Activated T-helper 2 cell treated with anti-CD3 and anti-CD28 coated beads, Interferon-gamma antibody, Interleukin-2, Interleukin-4, amounts not matched to agents 10 μg/mL and 5 μg/mL and 100 μg/mL, durations not matched to agents 14 hours and 24 hours and 36 hours (primary cell): ENCODE results near the gene MGMT. TPM values are rescaled to one million over a fixed set of nuclear protein-coding genes. Genes with fewer than 3 reads are reported as not detected.

Source experiments
- DNase-seq: peaks from one replicate; pipeline ENCODE4 v3.0.0; 2021; ENCODE audit warnings: low spot score
- H3K27ac Mint-ChIP-seq: one replicate; pipeline ENCODE4 v1.8.0; 2021; ENCODE audit warnings: mixed read lengths
- H3K27me3 Mint-ChIP-seq: one replicate; pipeline ENCODE4 v1.8.0; 2021; ENCODE audit warnings: low read depth, mixed read lengths
- H3K36me3 Mint-ChIP-seq: one replicate; pipeline ENCODE4 v1.8.0; 2021; ENCODE audit warnings: low read depth, mixed read lengths
- H3K4me1 Mint-ChIP-seq: one replicate; pipeline ENCODE4 v1.8.0; 2021; ENCODE audit warnings: low read depth, mixed read lengths
- H3K4me3 Mint-ChIP-seq: one replicate; pipeline ENCODE4 v1.8.0; 2021; ENCODE audit warnings: low read depth, mild to moderate bottlenecking, moderate library complexity, mixed read lengths
- H3K9me3 Mint-ChIP-seq: one replicate; pipeline ENCODE4 v1.8.0; 2021; ENCODE audit warnings: mixed read lengths
- intact Hi-C: fragments of 100-400 bp; cut with micrococcal nuclease; formaldehyde crosslinking; loops from one replicate; pipeline ENCODE4 v1.15.1; 2023
- total RNA-seq: library from RNA; stranded (reverse); gene quantifications from 2 replicates; pipeline ENCODE4 v1.2.3, GENCODE V29; 2022

MGMT gene
- total RNA-seq, 1 donor from 2014 or later = 15.8 TPM

DNA sequence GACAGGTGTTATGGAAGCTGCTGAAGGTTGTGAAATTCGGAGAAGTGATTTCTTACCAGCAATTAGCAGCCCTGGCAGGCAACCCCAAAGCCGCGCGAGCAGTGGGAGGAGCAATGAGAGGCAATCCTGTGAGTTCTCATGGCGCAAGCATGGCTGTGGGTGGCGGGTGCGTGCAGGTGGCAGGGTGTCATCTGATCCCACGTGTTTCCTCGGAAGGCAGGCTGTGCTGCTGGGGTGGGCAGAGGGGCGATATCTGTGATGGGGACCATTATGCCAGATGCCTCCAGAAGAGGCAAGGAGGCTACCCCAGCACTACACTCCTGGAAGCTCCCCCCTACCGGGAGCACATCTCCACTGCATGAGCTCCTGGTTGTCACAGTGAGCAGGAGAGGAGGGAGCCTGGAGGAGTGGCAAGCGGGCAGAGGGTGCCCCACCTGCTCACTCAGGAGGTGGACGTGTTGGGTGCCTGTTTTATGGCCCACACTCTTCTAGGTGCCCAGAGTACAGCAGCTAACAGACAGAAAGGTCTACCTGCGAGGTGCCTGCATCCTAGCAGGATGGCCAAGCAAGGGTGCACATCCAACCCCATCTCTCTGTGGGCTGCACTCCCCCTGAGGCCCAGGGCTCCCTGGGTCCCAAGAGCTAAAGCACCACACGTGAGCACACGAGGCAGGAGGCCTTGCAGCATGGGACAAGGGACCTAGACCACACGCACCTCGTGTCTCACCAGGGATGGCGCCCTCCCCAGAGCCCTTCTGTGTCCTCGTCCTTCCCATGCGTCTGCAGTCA, 292.4 kb downstream of the MGMT start:
- Mint-ChIP-seq H3K27ac (no peak overlapping the region), H3K9me3 (peaks cover 2% of the 10 kb centered on the region)
- intact Hi-C loops = no loop called here

DNA sequence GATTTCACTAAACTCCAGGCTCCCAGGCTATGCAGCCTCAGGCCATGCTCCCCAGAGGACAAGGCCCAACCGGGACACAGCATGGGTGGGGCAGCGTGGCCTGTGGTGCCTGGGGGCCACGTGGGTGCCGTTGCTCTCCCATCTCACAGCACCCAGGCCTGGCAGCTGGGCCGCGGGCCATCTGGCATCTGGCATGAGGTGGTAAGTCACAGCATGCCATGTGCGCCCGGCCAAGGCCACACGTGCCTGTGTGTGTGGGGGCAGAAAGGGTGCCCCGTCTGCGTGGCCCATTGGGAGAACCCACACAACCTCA, 292.9 kb downstream of the MGMT start:
- H3K9me3 Mint-ChIP-seq = no peaks in the 10 kb centered on the region
- intact Hi-C loops = no loop called here
- no peak overlapping the region for H3K4me3 Mint-ChIP-seq
- no peaks in the 10 kb centered on the region for H3K36me3 Mint-ChIP-seq
- no peak overlapping the region for H3K27ac Mint-ChIP-seq
- H3K4me1 Mint-ChIP-seq = peaks cover 6% of the 10 kb centered on the region
- no peak for DNase-seq
- H3K27me3 Mint-ChIP-seq = no peaks in the 10 kb centered on the region

More for the DNA sequence above, 292.4 kb downstream of the MGMT start:
- no peaks in the 10 kb centered on the region for H3K36me3 Mint-ChIP-seq
- DNase-seq = no peak
- no peaks in the 10 kb centered on the region for H3K27me3 Mint-ChIP-seq
- no peak overlapping the region for H3K4me3 Mint-ChIP-seq
- H3K4me1 Mint-ChIP-seq = peaks cover 6% of the 10 kb centered on the region

DNA sequence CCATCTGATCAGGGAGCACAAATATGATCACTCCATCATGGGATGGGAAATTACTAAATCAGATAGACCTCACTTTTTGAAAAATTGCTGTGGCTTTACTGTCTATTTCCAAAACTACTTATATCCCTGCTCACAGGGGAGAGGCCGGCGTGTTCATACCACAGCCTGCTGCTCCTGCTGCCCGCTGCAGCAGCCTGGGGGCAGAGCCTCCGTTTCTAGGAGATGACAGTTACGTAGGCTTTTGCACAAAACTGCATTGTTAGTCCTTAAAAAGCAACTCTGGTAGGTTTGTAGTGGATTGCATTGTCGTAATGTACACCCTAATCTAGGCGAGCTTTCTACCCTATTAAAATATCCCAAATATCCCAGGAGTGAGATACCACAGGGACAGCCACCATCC, 293.4 kb downstream of the MGMT start:
- Mint-ChIP-seq H3K9me3 (no peaks in the 10 kb centered on the region), H3K4me1 (peaks cover 6% of the 10 kb centered on the region), H3K27me3 (no peaks in the 10 kb centered on the region), H3K4me3 (no peak overlapping the region), H3K36me3 (no peaks in the 10 kb centered on the region), H3K27ac (no peak overlapping the region)
- DNase-seq = no peak
- intact Hi-C loops = no loop called here

DNA sequence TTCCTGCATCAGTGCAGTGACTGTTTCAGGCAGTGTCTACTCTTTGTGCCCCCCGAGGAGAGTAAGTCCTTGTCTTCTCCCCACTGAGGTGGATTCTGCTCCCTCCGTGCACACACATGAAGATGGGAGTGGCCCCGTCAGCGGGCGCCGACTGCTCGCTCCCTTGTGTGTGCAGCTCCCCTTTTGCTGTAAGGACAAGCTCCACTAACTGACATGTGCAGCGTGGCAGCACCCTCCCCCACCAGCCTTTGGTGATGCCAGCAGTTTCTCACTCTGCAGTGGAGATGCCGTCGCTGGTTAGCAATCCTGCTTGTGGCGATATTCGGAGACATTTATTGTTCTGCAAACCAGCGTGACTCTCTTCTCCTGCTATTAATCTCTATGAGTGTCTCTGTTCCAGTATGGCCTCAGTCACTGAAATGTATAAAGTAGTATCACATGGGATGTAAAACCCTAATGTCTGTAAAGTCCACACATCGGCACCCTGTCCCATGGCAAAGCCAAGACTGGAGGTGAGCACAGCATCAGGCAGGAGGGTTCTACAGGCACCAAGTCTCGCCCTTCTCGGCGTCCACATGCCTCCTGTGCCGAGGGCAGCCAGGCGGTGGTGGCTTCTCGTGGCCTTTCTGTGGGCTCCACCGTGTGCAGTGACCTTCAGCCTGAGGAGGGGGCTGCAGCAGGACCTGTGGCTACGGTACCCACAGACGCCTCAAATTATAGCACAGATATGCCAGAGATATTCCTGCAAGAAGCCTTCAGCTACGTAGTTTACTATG, 294.3 kb downstream of the MGMT start:
- no peaks in the 10 kb centered on the region for H3K27me3 Mint-ChIP-seq
- H3K4me3 Mint-ChIP-seq = no peak overlapping the region
- no peaks in the 10 kb centered on the region for H3K9me3 Mint-ChIP-seq
- H3K36me3 Mint-ChIP-seq = no peaks in the 10 kb centered on the region
- DNase-seq = no peak
- intact Hi-C loops = no loop called here
- peaks cover 6% of the 10 kb centered on the region for H3K4me1 Mint-ChIP-seq
- no peak overlapping the region for H3K27ac Mint-ChIP-seq

DNA sequence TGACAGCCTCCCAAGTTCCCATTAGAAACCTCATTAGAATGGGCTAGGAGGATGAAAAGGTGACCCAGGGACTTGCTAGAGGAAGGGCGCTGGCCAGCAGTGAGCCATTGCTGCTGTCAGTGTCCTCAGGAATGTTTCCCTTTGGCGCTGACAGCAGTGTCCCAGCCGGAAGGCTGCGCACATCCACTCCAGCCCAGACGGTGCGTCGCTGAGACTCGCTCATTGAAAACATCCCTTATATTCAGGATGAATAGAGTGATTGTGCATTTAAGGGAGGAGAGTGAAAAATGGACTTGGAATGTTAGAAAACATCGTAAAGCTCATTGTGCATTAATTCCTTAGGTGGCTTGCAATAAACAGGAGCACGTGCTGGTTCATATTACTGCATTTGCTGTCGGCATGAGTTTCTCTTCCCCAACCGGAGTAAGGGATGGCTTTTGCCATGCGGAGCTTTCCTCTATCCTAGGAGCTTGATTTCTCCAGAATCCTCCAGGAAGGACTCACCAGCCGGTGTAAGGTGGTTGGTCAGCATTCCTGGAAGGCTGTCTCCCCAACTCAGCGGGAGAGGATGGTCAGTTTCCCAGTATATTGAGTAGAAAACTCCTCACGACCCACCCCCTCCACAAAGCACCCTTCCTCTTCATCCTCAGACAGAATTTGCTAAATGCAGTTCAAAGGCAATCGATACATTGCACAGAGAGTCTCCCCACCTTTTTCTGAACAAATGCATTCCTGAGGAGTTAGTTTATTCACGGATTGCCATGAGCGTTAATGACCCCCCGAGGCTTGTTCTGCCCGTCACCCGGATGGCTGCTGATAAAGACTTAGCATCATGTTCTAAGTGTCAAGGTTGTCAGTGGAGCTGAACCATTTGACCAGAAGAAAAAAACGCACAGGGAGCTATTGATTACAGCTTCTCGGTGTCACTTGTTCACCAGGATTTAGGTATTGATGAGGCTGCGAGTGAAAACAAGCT, 295.2 kb downstream of the MGMT start:
- intact Hi-C loops = no loop called here
- no peak for DNase-seq
- Mint-ChIP-seq H3K4me3 (no peak overlapping the region), H3K27ac (no peak overlapping the region), H3K9me3 (no peaks in the 10 kb centered on the region), H3K4me1 (peaks cover 2% of the 10 kb centered on the region), H3K27me3 (no peaks in the 10 kb centered on the region), H3K36me3 (no peaks in the 10 kb centered on the region)

DNA sequence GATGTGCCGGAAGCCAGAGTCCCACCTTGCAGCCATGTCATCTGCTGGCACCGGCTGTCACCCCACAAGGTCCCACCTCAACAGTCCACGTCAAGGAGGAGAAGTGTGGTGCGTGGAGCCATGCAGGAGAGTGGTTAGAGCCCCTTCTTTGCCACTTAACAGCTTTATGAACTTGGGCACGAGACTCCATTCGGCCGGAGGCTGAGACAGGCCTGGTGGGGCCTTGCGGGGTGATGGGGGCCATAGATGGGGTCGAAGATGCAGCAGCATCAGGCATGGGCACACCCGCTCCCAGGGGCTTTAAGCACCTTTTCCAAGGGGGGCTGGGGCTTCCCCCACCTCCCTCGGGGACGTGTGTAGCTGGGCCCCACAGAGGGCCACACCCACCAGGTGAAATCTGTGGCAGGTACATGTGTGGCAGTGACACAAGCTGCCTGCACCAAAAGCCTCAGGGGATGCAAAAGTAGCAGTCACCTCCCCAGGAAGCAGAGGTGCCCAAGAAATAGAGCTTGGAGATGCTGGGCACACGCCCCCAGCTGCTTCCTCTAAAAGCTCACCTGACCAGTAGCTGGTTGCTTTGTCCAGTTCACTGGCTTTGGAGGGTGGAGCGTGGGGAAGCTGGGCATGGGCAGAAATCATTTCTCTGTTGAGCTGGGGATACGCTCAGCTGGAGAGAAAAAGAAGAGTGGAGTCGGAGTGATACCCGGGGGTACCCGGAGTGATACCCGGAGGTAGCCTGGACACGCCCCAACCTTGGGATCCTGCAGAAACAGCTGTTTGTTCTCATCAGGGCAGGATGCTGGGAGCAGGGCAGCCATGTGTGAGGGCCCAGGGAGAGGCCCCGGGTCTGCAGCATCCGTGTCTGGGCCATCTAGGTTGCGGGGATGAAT, 297.2 kb downstream of the MGMT start:
- Mint-ChIP-seq H3K4me1 (no peaks in the 10 kb centered on the region), H3K36me3 (no peaks in the 10 kb centered on the region), H3K27me3 (no peaks in the 10 kb centered on the region), H3K9me3 (no peaks in the 10 kb centered on the region), H3K27ac (no peak overlapping the region), H3K4me3 (no peak overlapping the region)
- DNase-seq = no peak
- intact Hi-C loops = no loop called here

DNA sequence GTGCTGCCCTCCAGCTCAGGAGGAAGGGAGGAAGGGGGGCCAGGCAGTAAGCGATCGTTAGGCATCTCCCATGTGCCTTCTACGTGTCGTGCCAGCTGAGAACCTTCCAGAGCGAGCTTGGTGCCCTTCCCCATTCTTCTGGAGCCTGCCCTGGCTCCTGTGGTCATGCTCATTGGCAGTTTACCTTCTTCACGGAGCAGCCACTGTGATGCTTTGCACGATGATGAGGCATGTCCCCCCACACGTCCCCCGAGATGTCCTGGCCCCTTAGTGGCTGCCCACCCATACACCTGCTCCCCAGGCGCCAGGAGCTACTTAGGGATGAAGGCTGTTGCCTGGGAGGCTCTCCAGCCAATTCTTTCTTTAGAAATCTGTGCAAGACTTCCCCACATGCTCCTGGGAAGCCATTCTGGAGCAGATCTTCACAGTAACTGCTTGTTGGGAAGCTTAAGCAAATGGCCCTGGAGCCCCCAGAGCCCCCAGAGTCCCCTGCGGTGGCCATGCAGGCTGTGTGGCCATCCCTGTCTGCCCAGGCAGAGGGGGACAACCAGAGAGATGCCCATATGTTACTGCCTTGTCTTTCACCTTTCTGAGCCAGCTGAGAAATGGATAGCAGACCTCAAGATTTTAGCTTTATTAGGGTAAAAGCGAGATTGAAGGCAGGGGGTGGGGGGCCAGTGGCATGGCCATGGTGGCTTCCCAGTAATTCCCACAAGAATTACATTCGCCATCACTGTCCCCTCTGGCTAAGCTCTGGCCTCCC, 298.0 kb downstream of the MGMT start:
- Mint-ChIP-seq H3K36me3 (no peaks in the 10 kb centered on the region), H3K9me3 (no peaks in the 10 kb centered on the region), H3K27ac (no peak overlapping the region), H3K4me3 (no peak overlapping the region), H3K4me1 (no peaks in the 10 kb centered on the region), H3K27me3 (no peaks in the 10 kb centered on the region)
- DNase-seq = no peak
- intact Hi-C loops = no loop called here

DNA sequence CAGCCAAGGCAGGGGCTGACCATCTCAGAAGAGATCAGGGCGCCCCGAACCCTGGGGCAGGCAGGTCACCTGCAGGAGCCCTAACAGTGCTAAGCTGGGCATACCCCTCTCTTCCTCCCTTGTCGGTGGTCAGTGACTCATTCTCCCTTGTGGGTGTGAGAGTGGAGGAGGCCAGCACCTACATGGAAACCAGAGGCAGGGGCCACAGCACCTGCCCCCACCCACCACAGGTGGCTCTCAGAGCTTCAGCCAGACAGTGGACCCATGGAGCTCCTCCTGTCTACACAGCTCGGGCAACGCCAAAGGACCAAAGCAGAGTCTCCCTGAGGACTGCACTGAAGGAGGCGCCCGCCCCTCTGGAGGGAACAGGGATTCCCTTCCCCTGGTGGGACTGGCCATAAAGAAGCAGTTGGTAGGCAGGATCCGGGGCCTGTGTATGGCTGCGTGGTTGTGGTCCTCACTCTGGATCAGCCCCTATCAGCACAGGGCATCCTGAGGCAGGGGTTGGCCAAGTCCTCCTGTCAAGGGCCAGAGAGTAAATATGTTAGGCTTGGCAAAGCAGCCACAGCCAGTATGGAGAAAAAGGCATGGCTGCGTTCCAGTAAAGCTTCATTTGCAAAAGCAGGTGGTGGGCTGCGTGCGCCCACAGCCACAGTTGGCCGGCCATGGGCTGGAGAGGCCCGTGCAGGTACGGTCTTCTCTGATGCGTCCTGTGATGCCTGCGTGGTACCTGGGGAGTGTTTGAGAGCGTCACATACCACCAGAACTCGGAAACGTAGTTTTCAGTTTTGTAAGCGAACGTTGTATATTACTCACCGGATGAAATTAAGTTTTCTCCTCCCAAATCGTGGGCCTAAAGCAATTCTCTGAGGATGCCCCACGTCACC, 298.9 kb downstream of the MGMT start:
- intact Hi-C loops = no loop called here
- no peak overlapping the region for H3K27ac Mint-ChIP-seq
- H3K27me3 Mint-ChIP-seq = no peaks in the 10 kb centered on the region
- H3K4me3 Mint-ChIP-seq = no peak overlapping the region
- no peaks in the 10 kb centered on the region for H3K4me1 Mint-ChIP-seq
- no peak for DNase-seq
- H3K9me3 Mint-ChIP-seq = no peaks in the 10 kb centered on the region
- no peaks in the 10 kb centered on the region for H3K36me3 Mint-ChIP-seq

DNA sequence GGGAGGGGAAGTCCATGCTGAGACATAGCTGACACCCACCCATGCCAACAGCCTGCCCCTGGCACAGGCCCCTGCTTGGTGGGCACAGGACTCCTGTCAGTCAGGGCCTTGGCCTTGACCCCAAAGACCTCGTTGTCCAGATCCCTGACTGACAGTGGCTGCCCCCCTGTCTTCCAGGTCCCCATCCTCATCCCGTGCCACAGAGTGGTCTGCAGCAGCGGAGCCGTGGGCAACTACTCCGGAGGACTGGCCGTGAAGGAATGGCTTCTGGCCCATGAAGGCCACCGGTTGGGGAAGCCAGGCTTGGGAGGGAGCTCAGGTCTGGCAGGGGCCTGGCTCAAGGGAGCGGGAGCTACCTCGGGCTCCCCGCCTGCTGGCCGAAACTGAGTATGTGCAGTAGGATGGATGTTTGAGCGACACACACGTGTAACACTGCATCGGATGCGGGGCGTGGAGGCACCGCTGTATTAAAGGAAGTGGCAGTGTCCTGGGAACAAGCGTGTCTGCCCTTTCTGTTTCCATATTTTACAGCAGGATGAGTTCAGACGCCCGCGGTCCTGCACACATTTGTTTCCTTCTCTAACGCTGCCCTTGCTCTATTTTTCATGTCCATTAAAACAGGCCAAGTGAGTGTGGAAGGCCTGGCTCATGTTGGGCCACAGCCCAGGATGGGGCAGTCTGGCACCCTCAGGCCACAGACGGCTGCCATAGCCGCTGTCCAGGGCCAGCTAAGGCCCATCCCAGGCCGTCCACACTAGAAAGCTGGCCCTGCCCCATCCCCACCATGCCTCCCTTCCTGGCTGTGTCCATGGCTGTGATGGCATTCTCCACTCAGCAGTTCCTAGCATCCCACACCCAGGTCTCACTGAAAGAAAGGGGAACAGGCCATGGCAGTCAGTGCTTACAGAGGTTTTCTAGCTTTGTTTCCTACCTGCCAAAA, 299.8 kb downstream of the MGMT start:
- intact Hi-C loops = no loop called here
- no peaks in the 10 kb centered on the region for H3K9me3 Mint-ChIP-seq
- no peak overlapping the region for H3K27ac Mint-ChIP-seq
- no peak for DNase-seq
- no peaks in the 10 kb centered on the region for H3K4me1 Mint-ChIP-seq
- no peaks in the 10 kb centered on the region for H3K36me3 Mint-ChIP-seq
- no peaks in the 10 kb centered on the region for H3K27me3 Mint-ChIP-seq
- no peak overlapping the region for H3K4me3 Mint-ChIP-seq

DNA sequence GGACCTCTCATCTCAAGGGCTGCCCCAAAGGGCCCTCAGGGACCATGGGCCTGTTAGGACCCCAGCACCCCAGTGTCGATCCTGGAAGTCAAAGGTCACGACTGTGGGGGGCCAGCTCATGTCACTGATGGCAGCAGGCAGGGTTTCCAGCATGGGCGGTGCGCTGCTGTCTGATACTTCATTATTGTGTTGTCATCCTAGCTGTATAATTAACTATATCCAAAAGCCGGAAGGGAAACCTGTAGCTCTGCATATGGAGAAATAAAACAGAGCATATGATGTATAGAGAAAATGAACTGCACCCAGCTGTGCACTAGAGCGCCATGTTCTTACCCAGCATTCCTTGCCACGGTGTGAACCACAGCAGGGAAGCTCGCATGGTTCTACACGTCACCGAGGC, 300.7 kb downstream of the MGMT start:
- H3K4me1 Mint-ChIP-seq = no peaks in the 10 kb centered on the region
- intact Hi-C loops = no loop called here
- H3K4me3 Mint-ChIP-seq = no peak overlapping the region
- H3K27me3 Mint-ChIP-seq = no peaks in the 10 kb centered on the region
- no peaks in the 10 kb centered on the region for H3K36me3 Mint-ChIP-seq
- no peak overlapping the region for H3K27ac Mint-ChIP-seq
- H3K9me3 Mint-ChIP-seq = no peaks in the 10 kb centered on the region
- no peak for DNase-seq
